ENCODE results near the gene PRXL2B.

DNA sequence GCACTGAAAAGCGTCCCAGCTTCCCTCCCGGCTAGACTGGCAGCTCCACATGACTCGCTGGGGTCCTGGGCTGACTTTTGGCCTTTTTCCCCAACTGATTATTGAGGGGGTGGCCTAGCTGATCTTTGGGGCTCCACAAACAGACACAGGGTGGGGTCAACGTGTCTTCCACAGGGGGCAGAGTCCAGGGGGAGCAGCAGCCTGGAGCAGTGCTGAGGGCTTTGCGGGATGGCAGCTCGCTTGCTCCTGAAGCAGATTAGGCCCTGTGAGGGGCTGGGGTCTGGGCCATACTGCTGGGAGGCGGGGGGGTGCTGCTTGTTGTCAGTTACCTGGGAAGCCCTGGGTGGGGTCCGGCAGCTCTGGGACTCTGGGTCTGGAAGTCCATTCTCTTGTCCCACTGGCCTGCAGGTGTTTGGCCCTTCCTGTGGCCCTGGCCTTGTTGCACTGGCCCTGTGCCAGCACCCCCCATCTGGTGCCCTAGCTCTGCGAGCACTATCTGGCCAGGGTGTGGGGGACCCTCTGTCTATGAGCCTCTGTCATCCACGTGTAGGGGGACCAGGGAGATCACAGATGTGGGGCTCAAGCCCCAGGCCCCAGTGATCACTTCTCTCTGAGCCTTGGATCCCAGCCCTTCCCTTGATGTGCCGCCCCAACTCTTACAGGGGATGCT is 44.2 kb upstream of the PRXL2B start:
- TF ChIP-seq, protein P1, sequence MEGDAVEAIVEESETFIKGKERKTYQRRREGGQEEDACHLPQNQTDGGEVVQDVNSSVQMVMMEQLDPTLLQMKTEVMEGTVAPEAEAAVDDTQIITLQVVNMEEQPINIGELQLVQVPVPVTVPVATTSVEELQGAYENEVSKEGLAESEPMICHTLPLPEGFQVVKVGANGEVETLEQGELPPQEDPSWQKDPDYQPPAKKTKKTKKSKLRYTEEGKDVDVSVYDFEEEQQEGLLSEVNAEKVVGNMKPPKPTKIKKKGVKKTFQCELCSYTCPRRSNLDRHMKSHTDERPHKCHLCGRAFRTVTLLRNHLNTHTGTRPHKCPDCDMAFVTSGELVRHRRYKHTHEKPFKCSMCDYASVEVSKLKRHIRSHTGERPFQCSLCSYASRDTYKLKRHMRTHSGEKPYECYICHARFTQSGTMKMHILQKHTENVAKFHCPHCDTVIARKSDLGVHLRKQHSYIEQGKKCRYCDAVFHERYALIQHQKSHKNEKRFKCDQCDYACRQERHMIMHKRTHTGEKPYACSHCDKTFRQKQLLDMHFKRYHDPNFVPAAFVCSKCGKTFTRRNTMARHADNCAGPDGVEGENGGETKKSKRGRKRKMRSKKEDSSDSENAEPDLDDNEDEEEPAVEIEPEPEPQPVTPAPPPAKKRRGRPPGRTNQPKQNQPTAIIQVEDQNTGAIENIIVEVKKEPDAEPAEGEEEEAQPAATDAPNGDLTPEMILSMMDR (IDR thresholded peaks at IDR 0.05; ENCODE audit: low read length): no peak
- no peak for TF ChIP-seq EZH2 (optimal IDR thresholded peaks at IDR 0.05; ENCODE audit: low read depth, low read length)

Measured in MM.1S (cell line).